Effector memory CD8-positive, alpha-beta T cell (primary cell): ENCODE results near the gene BRPF3.
"Not testable (repeated sequence)": the region's sequence is repeated elsewhere in the genome, so short reads cannot be mapped to it uniquely, and the experiment has no call there.

Source experiments
- ATAC-seq: fragments of 150-1000 bp; cut with Tn5 transposase; replicated peaks from 2 replicates; pipeline ENCODE4 v1.10.0; 2021; ENCODE audit warnings: mild to moderate bottlenecking, moderate library complexity
- DNase-seq, 3 experiments: peaks; one replicate each; pipeline ENCODE4 v3.0.0; 2021
- H3K27ac Mint-ChIP-seq, 2 donors: one replicate each; pipeline ENCODE4 v1.8.0; 2022; ENCODE audit warnings: mild to moderate bottlenecking in 2 of 2, mixed read lengths in 2 of 2, moderate library complexity in 2 of 2
- H3K27me3 Mint-ChIP-seq, 2 donors: one replicate each; pipeline ENCODE4 v1.8.0; 2022; ENCODE audit warnings: mixed read lengths in 2 of 2
- H3K36me3 Mint-ChIP-seq: one replicate; pipeline ENCODE4 v1.8.0; 2022; ENCODE audit warnings: mild to moderate bottlenecking, moderate library complexity, mixed read lengths; ENCODE audit not compliant: insufficient read depth
- H3K4me1 Mint-ChIP-seq, 2 donors: one replicate each; pipeline ENCODE4 v1.8.0; 2022; ENCODE audit warnings: low read depth in 2 of 2, mixed read lengths in 2 of 2
- H3K4me3 Mint-ChIP-seq, 2 donors: one replicate each; pipeline ENCODE4 v1.8.0; 2022; ENCODE audit warnings: mild to moderate bottlenecking in 2 of 2, mixed read lengths in 2 of 2, moderate library complexity in 2 of 2
- H3K9me3 Mint-ChIP-seq, 2 donors: one replicate each; pipeline ENCODE4 v1.8.0; 2022; ENCODE audit warnings: mixed read lengths in 2 of 2

Gene BRPF3

GRCh38 chr6:36209606-36210005, 13.1 kb downstream of the BRPF3 start:
- DNase-seq (no peak), ATAC-seq (no peak)
- no peak overlapping the region for H3K27ac Mint-ChIP-seq
- H3K4me1 Mint-ChIP-seq, result peaks cover 14 to 24% of the 10 kb centered on the region in 2 donors
- H3K4me3 Mint-ChIP-seq, result no peak overlapping the region
- no peaks in the 10 kb centered on the region for H3K9me3 Mint-ChIP-seq
- no peaks in the 10 kb centered on the region for H3K27me3 Mint-ChIP-seq
- peaks cover 75% of the 10 kb centered on the region for H3K36me3 Mint-ChIP-seq

- Mint-ChIP-seq H3K36me3 (peaks cover 77% of the 10 kb centered on the region), H3K4me3 (no peak overlapping the region), H3K4me1 (peaks cover 11 to 18% of the 10 kb centered on the region in 2 donors), H3K9me3 (no peaks in the 10 kb centered on the region), H3K27ac (no peak overlapping the region), H3K27me3 (no peaks in the 10 kb centered on the region)
- no peak for DNase-seq
- ATAC-seq, result no peak
Observed at GRCh38 chr6:36210182-36210581, 13.6 kb downstream of the BRPF3 start.

GRCh38 chr6:36210886-36211595, 14.5 kb downstream of the BRPF3 start:
- Mint-ChIP-seq H3K4me3 (no peak overlapping the region), H3K4me1 (peaks cover 4 to 9% of the 10 kb centered on the region in 2 donors), H3K27ac (no peak overlapping the region), H3K36me3 (peaks cover 72% of the 10 kb centered on the region), H3K9me3 (no peaks in the 10 kb centered on the region), H3K27me3 (no peaks in the 10 kb centered on the region)
- no peak for DNase-seq
- no peak for ATAC-seq

- H3K27ac Mint-ChIP-seq, result peak overlapping the region in 1 of 2 donors; percentile 65
- H3K9me3 Mint-ChIP-seq, result no peaks in the 10 kb centered on the region
- H3K36me3 Mint-ChIP-seq, result peaks cover 68% of the 10 kb centered on the region
- no peak overlapping the region for H3K4me3 Mint-ChIP-seq
- H3K27me3 Mint-ChIP-seq, result no peaks in the 10 kb centered on the region
- ATAC-seq (no peak), DNase-seq (no peak)
- no peaks in the 10 kb centered on the region for H3K4me1 Mint-ChIP-seq
Observed at GRCh38 chr6:36216559-36216958, 20.0 kb downstream of the BRPF3 start.

GRCh38 chr6:36217188-36217587, 20.6 kb downstream of the BRPF3 start:
- H3K4me3 Mint-ChIP-seq, result no peak overlapping the region
- DNase-seq (no peak), ATAC-seq (no peak)
- H3K27me3 Mint-ChIP-seq, result no peaks in the 10 kb centered on the region
- no peaks in the 10 kb centered on the region for H3K4me1 Mint-ChIP-seq
- peak overlapping the region in 1 of 2 donors; percentile 65 for H3K27ac Mint-ChIP-seq
- H3K36me3 Mint-ChIP-seq, result peaks cover 68% of the 10 kb centered on the region
- no peaks in the 10 kb centered on the region for H3K9me3 Mint-ChIP-seq

GRCh38 chr6:36217946-36218345, 21.4 kb downstream of the BRPF3 start:
- ATAC-seq (no peak), DNase-seq (no peak)
- Mint-ChIP-seq H3K36me3 (peaks cover 68% of the 10 kb centered on the region), H3K4me3 (no peak overlapping the region), H3K27me3 (no peaks in the 10 kb centered on the region), H3K4me1 (no peaks in the 10 kb centered on the region), H3K27ac (peak overlapping the region; percentile 22 to 65), H3K9me3 (no peaks in the 10 kb centered on the region)

GRCh38 chr6:36218516-36218915, 22.0 kb downstream of the BRPF3 start:
- not testable (repeated sequence) for H3K4me1 Mint-ChIP-seq, H3K4me3 Mint-ChIP-seq, DNase-seq, H3K27me3 Mint-ChIP-seq, H3K9me3 Mint-ChIP-seq, ATAC-seq
- Mint-ChIP-seq H3K27ac (peak overlapping the region in 1 of 2 donors; percentile 65), H3K36me3 (peaks cover 67% of the 10 kb centered on the region)

GRCh38 chr6:36219081-36219480, 22.5 kb downstream of the BRPF3 start:
- H3K4me1 Mint-ChIP-seq, result no peaks in the 10 kb centered on the region
- DNase-seq (no peak), ATAC-seq (no peak)
- no peak overlapping the region for H3K4me3 Mint-ChIP-seq
- no peaks in the 10 kb centered on the region for H3K27me3 Mint-ChIP-seq
- H3K36me3 Mint-ChIP-seq, result peaks cover 63% of the 10 kb centered on the region
- H3K9me3 Mint-ChIP-seq, result no peaks in the 10 kb centered on the region
- H3K27ac Mint-ChIP-seq, result peak overlapping the region in 1 of 2 donors; percentile 0

- no peak overlapping the region for H3K4me3 Mint-ChIP-seq
- H3K27ac Mint-ChIP-seq, result no peak overlapping the region
- DNase-seq, result no peak
- peaks cover 61% of the 10 kb centered on the region for H3K36me3 Mint-ChIP-seq
- ATAC-seq, result no peak
- peaks cover 0 to 2% of the 10 kb centered on the region in 2 donors for H3K4me1 Mint-ChIP-seq
- no peaks in the 10 kb centered on the region for H3K27me3 Mint-ChIP-seq
- no peaks in the 10 kb centered on the region for H3K9me3 Mint-ChIP-seq
Observed at GRCh38 chr6:36220226-36220625, 23.7 kb downstream of the BRPF3 start.

GRCh38 chr6:36221674-36222073, 25.1 kb downstream of the BRPF3 start:
- Mint-ChIP-seq H3K27ac (no peak overlapping the region), H3K4me3 (no peak overlapping the region), H3K27me3 (no peaks in the 10 kb centered on the region), H3K9me3 (no peaks in the 10 kb centered on the region), H3K36me3 (peaks cover 64% of the 10 kb centered on the region), H3K4me1 (peaks cover 0 to 2% of the 10 kb centered on the region in 2 donors)
- no peak for ATAC-seq
- DNase-seq, result no peak

- Mint-ChIP-seq H3K4me1 (peaks cover 0 to 2% of the 10 kb centered on the region in 2 donors), H3K27me3 (no peaks in the 10 kb centered on the region), H3K4me3 (no peak overlapping the region), H3K27ac (no peak overlapping the region), H3K9me3 (no peaks in the 10 kb centered on the region), H3K36me3 (peaks cover 65% of the 10 kb centered on the region)
- ATAC-seq (no peak), DNase-seq (no peak)
Observed at GRCh38 chr6:36222924-36223323, 26.4 kb downstream of the BRPF3 start.

- no peaks in the 10 kb centered on the region for H3K9me3 Mint-ChIP-seq
- peaks cover 0 to 2% of the 10 kb centered on the region in 2 donors for H3K4me1 Mint-ChIP-seq
- no peak for ATAC-seq
- no peak for DNase-seq
- H3K4me3 Mint-ChIP-seq, result no peak overlapping the region
- no peak overlapping the region for H3K27ac Mint-ChIP-seq
- no peaks in the 10 kb centered on the region for H3K27me3 Mint-ChIP-seq
- peaks cover 58% of the 10 kb centered on the region for H3K36me3 Mint-ChIP-seq
Observed at GRCh38 chr6:36223706-36224105, 27.2 kb downstream of the BRPF3 start.

GRCh38 chr6:36224918-36225461, 28.4 kb downstream of the BRPF3 start:
- H3K36me3 Mint-ChIP-seq, result peaks cover 54% of the 10 kb centered on the region
- DNase-seq, result no peak
- H3K4me1 Mint-ChIP-seq, result peaks cover 0 to 2% of the 10 kb centered on the region in 2 donors
- no peak overlapping the region for H3K4me3 Mint-ChIP-seq
- H3K27ac Mint-ChIP-seq, result peak overlapping the region in 1 of 2 donors; percentile 41
- no peaks in the 10 kb centered on the region for H3K27me3 Mint-ChIP-seq
- no peaks in the 10 kb centered on the region for H3K9me3 Mint-ChIP-seq
- no peak for ATAC-seq

GRCh38 chr6:36226438-36227047, 30.0 kb downstream of the BRPF3 start:
- no peaks in the 10 kb centered on the region for H3K27me3 Mint-ChIP-seq
- H3K36me3 Mint-ChIP-seq, result peaks cover 40% of the 10 kb centered on the region
- H3K4me3 Mint-ChIP-seq, result no peak overlapping the region
- no peaks in the 10 kb centered on the region for H3K9me3 Mint-ChIP-seq
- peaks cover 0 to 2% of the 10 kb centered on the region in 2 donors for H3K4me1 Mint-ChIP-seq
- no peak for ATAC-seq
- DNase-seq, result no peak
- H3K27ac Mint-ChIP-seq, result no peak overlapping the region
